ENCODE measurements around the gene SSTR5.
"Not testable (repeated sequence)": the region's sequence is repeated elsewhere in the genome, so short reads cannot be mapped to it uniquely, and the experiment has no call there.

SSTR5 gene

DNA sequence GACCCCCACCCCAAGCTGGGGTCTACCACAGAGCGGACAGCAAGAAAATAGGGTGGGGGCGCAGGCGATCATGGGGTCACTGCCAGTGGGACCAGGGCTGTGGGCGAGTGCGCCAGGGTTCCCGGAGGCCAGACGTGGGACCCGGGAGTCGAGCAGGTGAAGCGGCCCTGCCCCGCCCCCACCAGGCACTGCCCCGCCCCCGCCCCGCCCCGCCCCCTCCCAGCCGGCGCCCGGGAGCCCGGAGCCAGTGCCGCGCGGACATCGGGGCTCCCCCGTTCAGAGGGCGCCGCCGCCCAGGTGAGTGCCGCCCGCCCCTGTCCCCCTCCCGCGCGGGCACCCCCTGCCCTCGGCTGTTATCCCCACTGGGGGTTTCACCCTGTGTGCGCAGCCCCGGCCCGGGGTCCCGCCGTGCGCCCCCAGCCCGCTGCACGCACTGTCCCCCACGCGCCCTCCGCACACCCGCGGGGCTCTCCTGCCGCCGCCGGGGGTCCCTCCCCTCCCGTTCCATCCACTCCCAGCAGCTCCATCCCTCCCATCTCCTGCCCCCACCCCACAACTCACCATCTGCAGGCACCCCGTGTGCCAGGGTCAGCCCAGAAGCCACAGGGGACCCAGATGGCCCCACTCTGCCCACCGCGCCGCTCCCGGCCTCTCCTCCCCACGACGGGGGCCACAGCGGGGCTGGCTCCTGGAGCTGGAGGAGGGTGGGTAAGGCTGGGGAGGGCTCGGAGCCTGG is at the start of gene SSTR5:
SSTR5 (plus strand) TSS at position 222 of the 736 bp plus-strand sequence. CDS start 6,122 bp downstream, outside the sequence.
- DNase-seq (no peak), ATAC-seq (no peak)

DNA sequence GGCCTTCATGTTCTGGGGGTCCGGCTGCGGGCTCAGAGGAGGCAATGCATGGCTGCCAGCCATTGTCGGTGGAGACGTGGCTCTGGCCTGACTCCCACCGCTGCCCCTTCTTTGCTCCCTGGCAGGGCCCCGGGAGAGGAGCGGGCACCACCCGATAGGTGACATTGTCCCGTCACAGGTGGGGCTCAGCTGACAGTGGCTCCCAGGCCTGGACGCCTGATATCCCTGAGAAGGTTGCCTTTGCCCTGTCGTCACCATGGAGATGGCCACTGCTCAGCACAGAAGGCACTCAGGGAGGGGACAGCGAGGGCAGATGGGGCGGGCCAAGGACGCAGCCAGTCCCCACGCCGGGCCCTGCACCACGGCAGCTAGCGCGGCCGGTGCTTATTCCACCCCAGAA is 48.4 kb upstream of the SSTR5 start:
- no peak for ATAC-seq

DNA sequence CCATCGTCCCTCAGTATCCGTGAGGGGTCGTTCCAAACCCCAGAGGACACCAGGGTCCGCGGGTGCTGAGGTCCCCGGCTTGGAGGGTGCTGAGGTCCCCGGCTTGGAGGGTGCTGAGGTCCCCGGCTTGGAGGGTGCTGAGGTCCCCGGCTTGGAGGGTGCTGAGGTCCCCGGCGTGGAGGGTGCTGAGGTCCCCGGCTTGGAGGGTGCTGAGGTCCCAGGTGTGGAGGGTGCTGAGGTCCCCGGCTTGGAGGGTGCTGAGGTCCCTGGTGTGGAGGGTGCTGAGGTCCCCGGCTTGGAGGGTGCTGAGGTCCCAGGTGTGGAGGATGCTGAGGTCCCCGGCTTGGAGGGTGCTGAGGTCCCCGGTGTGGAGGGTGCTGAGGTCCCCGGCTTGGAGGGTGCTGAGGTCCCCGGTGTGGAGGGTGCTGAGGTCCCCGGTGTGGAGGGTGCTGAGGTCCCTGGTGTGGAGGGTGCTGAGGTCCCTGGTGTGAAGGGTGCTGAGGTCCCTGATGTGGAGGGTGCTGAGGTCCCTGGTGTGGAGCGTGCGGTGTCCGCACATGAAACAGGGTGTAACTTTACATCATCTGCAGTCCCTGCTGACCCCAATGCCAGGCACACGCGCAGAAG is 47.3 kb upstream of the SSTR5 start:
- DNase-seq = peak; percentile 27
- ATAC-seq = not testable (repeated sequence)

More for the DNA sequence above, 48.4 kb upstream of the SSTR5 start:
- DNase-seq = no peak

DNA sequence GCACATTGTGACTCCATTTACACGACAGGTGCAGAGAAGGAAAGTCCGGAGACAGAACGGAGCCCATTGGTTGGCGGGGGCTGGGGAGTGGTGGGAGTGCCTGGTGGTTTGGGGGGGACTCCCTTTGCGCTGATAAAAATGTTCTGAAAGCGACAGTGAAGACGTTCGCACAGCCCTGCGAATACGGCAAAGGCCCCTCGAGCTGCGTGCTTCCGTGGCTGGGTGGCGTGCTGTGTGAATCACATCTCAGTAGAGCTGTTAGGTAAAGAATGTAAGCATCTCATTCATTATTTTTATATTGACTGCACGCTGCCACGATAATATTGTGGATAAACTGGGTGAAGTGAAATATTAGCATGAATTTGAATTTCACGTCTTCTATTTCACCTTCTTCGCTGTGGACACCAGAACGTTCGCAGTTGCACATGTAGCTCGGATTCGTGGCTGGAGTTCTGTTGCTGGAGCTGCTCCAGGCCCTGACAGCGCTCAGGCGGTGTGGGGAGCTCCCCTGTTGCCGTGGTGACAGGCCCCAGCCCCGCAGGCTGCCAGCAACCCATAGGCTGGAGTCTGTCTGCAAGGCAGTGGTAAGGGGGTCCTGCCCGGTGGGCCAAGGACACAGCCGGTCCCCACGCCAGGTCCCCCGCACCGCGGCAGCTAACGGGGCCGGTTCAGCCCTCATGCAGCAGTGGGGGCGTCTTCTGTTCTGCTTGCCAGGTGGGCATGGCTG is 46.3 kb upstream of the SSTR5 start:
- no peak for DNase-seq
- no peak for ATAC-seq

DNA sequence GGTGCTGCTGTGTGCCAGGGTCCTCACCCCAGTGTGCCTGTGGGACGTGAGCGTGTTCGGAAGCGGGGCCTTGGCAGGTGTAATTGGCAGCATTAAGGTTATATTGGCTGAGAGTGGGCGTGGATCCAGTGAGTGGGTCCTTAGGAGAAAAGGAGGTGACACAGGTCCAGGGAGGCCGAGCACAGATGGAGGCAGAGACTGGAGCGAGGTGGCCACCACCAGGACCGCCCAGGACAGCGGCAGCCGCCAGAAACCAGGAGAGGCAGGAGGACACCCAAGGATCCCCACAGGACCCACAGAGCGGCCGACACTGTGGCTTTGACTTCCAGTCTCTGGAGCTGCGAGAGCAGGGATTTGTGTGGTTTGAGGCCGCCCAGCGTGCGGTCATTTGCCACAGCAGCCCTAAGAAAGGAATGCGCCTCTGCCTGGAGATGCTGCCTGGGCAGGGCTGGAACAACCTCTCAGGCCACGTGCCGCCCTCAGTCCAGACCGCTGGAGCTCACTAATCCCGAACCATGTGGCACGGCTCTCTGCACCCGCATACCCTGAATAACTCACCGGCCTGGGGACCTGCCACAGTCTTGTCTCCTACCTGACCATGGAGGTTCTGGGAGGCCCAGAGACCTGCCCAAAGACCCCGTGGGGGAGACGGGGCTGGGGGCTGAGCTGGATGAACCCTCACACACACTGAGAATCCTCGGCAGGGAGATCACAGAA is 45.6 kb upstream of the SSTR5 start:
- DNase-seq (no peak), ATAC-seq (no peak)

DNA sequence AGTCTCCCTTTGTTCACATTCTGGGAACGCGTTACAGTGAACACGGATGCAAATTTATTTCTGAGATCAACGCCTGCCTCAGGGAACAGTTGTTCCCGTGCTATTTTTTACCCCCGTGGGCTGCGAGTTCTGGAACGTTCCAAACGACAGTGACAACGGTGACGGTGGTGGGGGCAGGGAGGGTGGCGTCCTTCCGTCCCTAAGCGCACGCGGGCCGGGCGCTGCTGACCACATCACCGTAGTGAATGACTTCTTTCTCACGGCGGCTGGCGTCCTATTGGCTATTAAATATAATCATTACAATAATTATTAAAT is 45.1 kb upstream of the SSTR5 start:
- DNase-seq (no peak), ATAC-seq (no peak)

DNA sequence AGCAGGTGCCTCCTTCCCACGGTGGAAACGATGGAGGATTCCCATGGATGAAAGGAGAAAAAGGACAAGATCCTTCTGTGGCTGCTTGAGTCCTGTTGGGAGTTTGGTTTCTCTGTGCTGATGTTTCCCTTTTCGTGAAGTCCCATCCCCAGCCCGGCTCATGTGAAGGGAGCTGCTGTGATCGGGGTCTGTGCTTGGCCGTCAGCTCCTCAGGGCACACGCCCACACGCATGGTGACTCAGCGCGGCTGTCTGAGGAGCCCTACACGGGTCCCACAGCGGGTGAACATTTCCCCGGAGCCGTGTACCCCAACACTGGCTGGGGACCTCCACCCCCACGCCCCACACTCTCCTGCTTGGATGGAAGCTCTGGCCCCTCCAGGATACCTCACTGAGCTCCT is 44.5 kb upstream of the SSTR5 start:
- ATAC-seq (no peak), DNase-seq (peak; percentile 23)

DNA sequence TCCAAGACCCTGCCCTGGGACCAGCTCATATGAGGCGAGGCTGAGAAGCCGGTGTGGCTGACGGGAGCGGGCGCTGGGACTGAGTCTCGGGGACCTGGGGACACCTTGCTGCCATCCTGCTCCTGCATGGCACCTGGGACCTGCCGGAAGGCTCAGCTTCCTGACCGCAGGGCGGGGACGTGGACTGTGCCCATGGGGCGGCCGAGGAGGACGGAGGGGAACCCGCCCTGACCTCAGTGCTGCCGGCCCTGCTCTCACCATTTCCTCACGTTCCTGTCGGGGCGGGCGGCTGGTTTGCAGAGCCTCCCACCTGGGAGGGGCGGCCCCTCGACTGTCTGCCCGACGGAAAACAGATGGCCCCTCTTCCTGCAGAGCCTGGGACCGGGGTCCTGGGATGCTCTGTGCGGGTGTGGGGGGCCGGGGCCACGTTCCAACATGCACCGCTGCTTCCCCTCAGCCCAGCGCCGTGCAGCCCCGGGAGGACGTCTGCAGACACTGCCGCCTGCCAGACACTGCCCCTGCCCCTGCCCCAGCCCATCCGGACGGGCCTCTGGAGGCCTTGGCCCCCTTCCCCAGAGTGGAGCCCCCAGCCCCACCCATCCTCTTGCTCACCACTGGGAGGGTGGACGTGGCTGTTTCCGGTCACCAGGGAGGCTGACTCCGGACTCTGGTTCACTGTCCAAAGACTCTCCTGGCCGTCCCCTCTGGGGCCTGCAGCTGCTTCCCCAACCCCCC is 43.9 kb upstream of the SSTR5 start:
- DNase-seq (no peak), ATAC-seq (no peak)

DNA sequence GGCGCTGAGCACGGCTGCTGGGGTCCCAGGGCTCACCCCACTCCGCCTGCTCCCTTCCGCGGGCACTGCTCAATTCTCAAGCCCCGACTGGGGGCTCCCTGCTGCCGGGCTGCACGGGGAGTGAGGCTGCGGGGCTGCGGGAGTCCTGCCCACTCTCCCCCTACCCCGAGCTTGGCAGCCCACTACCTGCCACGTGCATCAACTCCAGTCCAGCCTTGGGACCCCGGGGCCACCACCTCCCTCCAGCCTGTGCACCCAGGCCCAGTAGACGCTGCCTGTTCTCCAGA is 43.3 kb upstream of the SSTR5 start:
- ATAC-seq (no peak), DNase-seq (no peak)

DNA sequence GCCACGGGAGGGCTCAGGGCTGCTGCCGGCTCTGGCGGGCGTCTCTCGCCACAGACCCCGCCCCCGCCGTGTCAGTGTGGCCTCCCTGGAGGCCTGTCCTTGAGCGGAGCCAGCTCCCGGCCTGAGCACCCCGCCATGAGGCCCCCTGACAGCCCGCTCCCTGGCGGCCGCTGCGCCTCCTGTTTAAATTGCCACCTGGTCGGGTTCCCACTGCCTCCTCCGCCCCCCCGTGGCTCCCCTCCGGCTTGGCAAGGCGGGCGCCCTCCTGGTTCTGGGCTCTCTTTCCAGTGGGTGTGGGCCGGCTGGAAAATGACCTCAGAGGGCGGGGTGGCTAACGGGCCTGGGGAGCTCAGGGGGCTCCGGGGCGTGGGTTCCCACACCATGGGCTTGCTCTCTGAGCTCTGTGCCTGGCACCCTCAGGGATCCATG is 42.1 kb upstream of the SSTR5 start:
- no peak for ATAC-seq
- no peak for DNase-seq

DNA sequence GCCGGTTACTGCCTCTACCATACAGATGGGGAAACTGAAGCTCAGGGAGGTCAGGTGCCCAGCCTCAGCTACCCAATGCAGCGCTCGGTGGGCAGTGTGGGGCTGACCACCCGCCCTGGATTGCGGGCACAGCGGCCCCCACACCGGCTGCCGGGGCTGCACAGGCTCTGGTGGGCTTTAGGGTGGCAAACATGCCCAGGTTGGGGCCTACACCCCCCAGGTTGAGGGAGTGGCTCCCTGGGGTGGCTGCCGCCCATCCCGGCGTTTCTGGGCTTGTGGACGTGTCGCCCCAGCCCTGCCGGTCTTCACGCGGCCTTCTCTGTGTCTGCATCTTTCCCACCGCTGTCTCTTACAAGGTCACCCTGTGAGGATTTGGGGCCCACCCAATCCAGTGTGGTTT is 40.9 kb upstream of the SSTR5 start:
- DNase-seq (no peak), ATAC-seq (no peak)

DNA sequence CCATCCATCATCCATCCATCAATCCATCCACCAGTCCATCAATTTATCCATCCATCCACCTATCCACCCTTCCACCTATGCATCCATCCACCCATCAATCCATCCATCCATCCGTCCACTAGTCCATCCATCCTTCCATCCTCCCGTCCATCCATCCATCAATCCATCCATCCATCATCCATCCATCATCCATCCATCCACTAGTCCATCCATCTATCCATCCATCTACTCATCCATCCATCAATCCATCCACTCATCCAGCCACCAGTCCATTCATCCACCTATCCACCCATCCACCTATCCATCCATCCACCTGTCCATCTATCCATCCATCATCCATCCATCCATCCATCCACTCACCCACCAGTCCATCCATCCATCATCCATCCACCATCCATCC is 39.9 kb upstream of the SSTR5 start:
- no peak for DNase-seq
- no peak for ATAC-seq

DNA sequence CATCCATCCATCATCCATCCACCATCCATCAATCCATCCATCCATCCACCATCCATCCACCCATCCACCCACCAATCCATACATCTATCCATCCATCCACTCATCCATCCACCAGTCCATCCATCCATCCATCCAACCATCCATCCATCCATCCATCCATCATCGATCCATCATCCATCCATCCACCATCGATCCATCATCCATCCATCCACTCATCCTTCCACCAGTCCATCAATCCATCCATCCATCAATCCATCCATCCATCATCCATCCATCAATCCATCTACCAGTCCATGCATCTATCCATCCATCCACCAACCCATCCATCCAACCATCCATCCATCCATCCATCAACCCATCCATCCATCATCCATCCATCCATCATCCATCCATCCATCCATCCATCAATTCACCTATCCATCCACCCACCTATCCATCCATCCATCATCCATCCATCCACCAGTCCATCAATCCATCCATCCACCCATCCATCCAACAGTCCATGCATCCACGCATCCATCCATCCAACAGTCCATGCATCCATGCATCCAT is 39.3 kb upstream of the SSTR5 start:
- ATAC-seq (no peak), DNase-seq (no peak)

DNA sequence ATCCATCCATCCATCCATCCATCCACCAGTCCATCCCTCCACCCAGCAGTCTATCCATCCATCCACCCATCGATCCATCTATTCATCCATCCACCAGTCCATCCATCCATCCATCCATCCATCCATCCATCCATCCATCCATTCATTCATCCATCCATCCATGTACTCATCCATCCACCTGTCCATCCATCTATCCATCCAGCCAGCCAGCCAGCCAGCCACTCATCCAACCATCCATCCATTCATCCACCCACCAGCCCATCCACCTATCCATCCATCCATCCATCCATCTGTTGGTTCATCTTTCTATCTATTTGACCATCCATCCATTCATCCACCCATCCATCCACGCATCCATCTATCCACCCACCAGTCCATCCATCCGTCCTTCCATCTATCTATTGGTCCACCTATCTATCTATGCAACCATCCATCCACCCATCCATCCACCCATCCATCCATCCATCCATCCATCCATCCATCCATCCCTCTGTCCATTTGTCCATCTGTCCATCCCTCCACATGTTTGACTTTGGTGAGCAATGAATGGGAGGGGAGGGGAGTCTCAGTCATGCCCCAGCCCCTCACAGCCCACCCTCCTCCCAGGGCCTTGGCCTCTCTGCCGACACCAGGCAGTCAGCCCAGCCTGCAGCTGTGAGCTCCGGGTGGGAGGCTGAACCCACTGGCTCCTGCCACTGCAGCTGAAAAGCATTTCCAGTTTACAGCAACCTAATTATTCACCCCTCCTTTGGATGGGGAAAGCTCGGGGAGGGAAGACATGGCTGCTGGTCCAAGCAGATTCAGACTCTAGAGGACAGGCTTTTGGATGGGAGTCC is 38.1 kb upstream of the SSTR5 start:
- DNase-seq = no peak
- no peak for ATAC-seq

DNA sequence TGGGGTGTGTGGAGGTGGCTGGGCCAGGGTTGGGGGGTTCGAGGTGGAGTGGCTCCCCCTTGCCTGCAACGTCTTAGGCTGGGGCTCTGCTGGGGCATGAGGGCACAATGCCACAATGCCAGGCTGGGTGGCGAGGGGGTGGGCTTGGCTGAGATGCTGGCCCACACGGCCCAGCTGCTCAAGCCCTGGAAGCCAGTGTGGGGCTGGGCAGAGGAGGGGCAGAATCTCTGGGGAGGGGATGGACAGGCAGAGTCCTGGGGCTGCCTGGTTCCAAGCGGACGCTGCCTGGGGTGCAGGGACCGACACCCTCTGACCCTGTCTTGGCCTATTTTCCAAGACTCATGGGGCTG is 37.5 kb upstream of the SSTR5 start:
- no peak for ATAC-seq
- no peak for DNase-seq

DNA sequence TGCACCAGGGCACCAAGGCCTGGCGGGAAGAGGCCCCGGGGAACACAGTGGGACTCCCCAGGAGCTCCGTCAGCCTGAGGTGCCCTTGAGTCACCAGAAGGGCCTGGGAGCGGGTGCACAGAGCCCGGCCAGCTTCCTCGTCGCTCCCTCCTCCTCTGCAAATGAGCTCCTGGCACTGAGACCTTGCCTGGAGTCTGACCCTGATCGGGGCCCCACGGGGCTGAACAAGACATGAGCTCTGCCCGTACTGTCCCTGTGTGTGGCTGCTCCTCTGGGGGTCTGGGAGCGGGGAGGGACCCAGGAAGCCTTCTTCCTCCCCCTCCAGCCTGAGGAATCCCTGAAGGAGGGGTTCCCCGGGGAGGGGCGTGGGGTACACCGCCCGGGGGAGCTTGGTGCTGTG is 36.4 kb upstream of the SSTR5 start:
- ATAC-seq (no peak), DNase-seq (no peak)

DNA sequence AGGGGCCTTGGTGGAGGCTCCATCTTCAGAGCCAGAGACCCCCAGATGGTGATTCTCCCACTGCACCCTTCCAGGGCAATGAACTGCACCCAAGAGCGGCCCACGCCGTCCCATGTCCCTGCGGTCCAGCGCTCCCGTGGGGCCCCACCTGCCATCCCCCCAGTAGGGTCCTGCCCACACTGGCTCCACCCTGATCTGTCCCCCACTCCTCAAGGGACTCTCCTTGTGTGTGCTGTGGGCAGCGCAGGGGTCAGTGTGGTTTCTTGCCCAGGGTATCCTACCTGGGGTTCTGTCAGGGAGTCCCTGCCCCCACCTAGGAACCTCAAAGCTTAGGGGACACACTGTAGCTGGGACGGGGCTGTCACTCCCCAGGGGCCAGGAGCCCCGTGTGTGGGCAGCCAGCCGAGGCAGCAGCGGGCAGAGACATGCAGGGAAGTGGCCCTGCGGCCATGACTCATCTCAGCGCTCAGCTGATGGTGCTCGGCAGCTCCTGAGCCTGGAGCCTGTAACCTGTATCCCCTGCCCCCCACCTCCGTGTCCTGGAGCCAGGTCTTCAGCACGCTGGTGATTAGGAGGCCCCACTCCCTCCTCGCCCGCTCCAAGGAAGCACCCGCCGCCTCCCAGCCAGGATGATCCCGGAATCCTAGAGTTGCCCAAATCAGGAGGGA is 35.7 kb upstream of the SSTR5 start:
- ATAC-seq (no peak), DNase-seq (no peak)

DNA sequence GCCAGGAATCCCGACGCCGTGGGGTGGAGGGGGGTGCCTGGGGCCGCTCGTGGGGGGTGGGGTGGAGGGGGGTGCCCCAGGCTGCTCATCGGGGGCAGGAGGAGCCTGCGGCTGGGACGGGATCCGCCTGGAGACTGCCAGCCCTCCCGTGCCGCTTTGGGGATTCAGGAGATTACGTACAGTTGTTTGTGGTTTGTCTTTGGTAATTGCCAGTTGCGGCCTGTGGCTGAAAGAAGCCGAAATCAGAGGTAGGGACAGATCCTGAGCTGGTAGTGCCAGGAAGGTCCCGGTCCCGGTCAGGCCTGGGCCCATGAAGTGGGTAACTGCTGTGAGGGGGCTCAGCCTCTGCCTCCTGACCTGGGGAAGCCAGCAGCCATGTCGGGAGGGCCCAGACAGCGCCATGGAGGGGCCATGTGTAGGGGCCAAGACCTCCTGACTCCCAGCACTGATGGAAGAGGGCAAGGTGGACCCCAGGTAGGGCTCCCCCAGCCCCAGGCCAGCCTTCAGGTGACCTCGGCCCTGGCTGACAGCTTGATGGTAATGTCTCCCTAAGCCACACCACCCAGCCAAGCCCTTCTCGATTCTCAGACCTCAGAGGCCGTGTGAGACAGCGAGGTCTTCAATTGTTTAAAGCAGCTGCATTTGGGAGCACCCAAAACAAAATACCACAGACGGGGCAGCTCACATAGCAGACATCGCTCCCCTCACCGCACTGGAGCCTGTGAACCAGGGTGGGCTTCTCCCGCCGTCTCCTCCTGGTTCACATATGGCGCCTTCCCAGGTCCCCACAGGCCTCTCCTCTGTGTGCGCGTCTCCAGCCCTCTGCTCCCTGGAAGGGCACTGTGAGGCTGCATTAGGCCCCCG is 34.9 kb upstream of the SSTR5 start:
- no peak for ATAC-seq
- no peak for DNase-seq

DNA sequence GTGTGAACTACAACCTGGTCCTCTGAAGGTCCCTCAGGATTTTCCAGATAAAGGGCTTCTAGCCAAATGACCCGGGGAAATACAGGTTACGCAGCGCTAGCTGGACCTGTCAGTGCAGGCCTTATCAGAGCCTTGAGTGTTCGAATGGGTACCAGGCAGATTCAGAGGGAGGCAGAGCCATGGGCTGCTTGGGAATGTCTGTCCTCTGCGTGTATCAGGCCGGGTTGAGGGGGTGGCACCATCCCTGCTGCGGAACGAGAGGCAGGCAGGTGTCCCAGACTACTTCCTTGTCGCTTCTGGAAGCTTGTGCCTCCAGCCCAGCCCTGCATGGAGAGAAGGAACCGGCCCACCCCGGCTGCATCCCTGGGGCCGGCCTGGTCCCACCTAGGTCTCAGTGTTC is 33.6 kb upstream of the SSTR5 start:
- DNase-seq (no peak), ATAC-seq (no peak)

DNA sequence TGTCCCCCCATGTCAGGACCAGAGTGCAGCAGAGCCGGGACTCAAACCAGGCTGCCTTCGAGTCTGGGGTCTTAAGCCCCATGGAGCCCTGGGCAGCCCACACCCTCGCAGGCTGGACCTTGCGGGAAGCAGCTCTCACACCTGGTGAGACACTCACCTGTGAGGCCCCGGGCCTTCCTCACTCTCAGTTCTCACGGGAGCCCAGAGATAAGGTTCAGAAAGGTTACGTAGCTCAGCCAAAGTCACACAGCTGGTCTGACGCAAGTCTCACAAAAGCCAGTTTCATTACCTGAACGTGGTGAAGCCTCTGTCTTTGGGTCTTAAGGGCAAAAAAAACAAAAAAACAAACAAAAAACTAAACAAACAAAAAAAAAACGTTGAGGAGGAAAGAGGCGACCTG is 32.8 kb upstream of the SSTR5 start:
- DNase-seq (no peak), ATAC-seq (no peak)

Data from stimulated activated naive CD8-positive, alpha-beta T cell treated with anti-CD3 and anti-CD28 coated beads, Interleukin-15, Interleukin-2, amounts not matched to agents 100 U/mL and 50 U/mL, for 24 hours (primary cell).